ENCODE measurements around the gene NISCH.

The NISCH gene

DNA sequence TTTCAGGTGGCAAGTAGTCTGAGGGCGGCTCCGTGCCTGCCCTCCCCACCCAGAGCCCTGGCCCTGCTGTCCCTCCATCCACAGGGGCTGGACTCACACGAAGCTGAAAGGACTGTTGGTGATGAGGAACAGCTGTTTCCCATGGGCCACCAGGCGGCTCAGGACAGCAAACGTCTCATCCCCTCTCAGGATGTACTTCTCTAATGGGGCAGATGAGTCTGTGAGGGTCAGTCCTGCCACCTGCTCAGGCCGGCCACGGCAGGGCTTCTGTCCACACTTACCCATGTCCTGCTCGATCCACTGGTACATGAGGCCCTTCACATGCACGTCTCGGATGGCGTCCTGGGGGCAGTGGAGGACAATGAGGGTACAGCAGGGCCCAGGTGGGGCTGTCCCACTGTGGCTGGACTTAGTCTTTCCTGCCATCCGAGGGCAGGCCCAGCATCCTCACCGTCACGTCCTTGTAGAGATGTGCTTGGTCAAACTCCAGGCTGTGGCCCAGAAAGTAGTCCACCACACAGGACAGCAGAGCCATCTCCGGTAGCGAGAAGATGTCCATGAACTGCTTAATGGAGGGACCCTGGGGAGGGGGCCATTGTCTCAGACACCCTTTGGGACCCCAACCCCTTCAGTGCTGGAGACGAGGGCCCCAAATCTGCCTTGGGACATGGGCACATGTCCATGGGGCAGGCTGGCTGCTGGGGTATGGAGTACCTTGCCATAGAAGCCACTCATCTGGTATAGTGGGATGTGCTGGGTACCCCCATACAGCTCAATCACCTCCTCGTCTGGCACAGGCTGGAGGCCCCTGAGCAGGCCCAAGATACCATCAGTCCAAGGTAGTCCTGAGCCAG, 72.6 kb downstream of the NISCH start:
- DNase-seq = no peak

GRCh38 chr3:52528586-52529375, 73.4 kb downstream of the NISCH start:
- DNase-seq = no peak

DNA sequence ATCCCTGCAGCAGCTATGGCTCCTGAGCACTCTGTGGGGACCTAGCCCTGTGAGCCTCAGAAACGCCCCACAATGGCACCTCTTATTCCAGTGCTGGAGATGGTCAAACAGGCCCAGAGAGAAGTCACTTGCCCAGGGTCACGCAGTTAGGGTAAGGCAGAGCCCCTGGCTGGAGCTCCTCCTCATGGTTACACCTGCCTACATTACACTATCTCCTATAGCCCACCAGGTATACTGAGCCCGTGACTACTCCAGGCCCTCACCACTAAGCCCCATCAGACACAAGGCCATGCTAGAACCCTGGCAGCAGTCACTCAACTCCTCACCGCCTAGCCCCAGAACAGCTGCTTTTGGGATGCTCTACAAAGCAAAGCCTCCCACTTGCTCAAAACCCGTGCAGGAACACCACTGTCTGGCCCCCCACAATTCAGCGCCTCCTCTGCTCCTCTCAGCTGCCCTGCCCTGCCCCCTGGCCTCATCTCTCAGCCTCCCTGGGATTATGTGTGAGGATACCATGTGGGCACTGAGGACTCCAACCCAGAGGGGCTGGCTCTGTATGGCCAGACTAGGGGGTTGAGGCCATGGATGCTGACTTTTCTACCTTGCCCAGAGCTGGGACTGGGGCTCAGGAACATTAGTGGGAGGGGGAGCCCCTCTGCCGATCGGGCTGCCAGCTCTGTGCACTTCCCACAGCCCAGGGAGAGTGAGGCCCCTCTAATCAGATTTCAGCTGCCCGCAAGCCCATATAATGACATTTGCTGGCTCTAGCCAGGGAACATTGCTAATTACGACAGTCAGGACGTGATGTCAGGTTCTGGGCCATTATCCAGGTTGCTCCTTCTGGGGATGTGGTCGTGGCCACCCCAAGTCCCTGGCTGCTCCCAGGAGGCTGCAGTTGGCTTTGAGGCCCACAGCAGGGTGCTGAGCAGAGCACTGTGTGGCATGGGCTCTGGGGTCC, 74.3 kb downstream of the NISCH start:
- no peak for DNase-seq

GRCh38 chr3:52530918-52531826, 75.8 kb downstream of the NISCH start:
- no peak for DNase-seq

- no peak for DNase-seq
Measured at GRCh38 chr3:52531860-52532516, 76.6 kb downstream of the NISCH start.

GRCh38 chr3:52532517-52532837, 77.1 kb downstream of the NISCH start:
- DNase-seq = peak; percentile 32

DNA sequence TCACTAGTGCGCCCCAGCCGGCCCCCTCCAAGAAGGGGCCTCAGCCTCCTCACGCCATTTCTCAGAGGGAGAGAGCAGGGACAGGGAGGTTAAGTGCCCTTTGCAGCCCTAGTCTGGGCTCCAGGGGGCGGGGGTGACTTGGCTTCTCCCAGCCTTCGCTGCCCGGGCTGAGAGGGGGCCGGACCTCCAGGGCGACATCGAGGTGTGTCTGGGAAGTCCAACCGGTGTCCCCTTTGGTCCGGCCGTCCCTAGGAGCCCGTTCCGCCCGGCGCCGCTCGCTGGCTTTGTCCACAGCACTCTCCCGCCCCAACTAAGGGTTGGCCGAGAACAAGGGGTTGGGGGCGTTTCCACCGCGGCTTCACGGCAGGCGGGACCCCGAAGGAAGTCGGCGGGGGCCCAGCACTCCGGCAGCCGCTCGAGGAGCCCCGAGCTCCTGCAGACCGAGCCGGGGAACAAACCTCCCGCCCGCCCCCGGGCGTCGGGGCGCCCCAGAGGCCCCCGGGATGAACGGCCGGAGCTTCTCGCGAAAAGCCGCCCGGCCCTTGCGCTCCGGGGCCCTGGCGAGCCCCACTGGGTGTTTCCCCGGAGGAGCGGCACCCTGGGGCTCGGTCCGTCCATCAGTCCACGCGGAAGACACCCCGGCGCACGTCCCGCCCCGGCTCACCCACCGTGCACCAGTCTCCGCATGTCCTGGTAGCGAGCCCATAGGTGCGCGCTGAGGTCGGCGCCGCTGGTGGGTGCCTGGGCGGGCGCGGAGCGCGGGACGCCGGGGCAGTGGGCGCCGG, 77.6 kb downstream of the NISCH start:
- peak; percentile 50 for DNase-seq

- peak; percentile 81 for DNase-seq
Measured at GRCh38 chr3:52533623-52534280, 78.3 kb downstream of the NISCH start, which contains the start of gene NT5DC2. Gene NT5DC2 (minus strand): TSS chr3:52533857. CDS start chr3:52533737, 120 bp downstream.

- DNase-seq = peak; percentile 4
Measured at GRCh38 chr3:52534281-52535183, 79.1 kb downstream of the NISCH start.

DNA sequence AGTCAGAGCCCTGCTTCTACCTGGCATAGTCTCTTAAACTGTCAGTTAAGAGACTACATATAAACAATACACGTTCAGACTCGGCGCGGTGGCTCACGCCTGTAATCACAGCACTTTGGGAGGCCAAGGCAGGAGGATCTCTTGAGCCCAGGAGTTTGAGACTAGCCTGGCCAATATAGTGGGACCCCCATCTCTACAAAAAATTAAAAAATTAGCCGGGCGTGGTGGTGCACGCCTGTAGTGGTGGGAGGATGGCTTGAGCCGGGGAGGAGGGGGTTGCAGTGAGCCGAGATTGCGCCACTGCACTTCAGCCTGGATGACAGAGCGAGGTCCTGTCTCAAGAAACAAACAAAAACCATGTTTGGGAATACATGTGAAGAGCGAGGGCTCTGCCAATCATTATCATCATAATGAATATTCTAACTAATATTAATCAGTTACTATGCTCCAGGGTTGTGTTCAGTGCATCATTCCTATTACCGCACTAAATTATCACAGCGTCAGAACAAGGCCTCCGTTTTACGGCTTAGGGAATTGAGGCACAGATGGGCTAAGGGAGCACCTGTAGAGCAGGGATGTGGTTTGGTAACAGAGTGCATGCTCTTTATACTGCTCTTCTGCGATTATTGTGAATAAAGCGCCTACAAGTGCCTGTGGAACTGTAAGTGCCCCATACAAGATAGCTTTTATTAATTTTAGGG, 80.2 kb downstream of the NISCH start:
- DNase-seq = peak; percentile 3

DNA sequence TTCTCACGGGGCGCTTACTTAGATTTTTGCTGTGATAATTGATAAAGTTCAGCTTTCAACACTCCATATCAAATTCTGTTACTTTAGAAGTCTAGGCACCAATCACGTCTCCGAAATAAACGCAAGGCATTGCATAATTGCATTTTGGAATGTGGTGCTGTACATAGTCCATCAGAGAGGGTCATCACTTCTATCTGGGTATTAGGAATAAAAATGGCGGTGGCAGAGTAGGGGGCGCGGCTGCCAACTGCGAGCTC, 80.6 kb downstream of the NISCH start:
- DNase-seq = no peak

DNA sequence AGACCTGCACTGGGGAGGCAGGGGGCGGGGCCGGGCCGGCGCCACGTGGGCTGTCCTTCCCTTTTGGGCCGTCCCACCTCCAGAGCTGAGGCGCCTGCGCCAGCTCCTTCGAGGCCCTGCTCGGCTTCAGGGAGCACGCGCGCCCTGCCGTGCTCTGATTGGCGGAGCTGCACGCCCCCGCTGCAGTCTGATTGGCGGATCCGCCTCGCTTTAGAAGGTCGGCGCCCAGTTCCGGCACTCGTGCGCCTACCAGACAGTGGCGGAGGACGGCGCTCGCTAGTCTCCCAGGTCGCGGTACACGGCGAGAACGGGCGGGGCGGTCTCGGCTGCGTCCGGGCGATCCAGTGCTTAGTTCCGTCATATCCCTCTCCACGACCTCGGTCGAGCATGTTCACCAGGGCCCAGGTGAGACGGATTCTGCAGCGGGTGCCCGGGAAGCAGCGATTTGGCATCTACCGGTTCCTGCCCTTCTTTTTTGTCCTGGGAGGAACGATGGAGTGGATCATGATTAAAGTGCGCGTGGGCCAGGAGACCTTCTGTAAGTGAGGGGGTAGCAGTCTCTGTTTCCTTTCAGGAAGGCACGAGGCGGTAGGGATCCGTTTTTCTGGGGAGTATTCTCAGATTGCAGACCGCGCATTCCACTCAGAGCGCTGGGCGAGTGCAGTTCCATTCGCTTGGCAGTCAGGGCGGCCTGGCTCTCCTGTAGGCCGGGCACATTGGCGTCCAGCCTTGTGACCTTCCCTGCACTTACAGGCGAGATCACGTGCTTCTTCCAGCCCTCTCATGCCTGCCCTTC, 81.2 kb downstream of the NISCH start, which contains the start of gene UQCC5:
TSS of gene UQCC5 (plus strand) at position 237 of the 796 bp plus-strand sequence. CDS start at position 388, 151 bp downstream.
- peak; percentile 99 for DNase-seq

DNA sequence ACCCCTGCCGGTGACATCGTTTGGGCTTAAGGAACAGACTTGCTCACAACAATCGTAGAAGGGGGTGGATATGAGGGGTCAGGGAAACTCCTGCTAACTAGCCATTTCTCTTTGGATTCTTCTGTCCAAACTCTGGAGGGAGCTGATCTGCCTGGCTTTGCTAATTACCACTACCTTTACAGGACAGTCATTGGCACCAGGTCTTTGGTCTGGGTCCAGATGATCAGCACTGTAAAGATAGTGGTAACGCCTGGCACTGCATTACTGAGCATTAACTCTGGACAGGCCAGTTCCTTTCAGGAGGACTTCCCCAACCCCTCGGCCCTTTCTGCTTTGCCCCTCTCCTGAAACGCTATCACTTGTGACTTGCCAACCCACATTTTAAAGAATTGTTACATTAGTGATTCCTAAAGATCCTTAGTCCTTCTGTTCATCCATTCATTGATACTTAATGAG, 81.8 kb downstream of the NISCH start:
- DNase-seq = no peak

GRCh38 chr3:52537726-52538421, 82.5 kb downstream of the NISCH start:
- DNase-seq = no peak

GRCh38 chr3:52539010-52539653, 83.7 kb downstream of the NISCH start:
- DNase-seq = no peak

DNA sequence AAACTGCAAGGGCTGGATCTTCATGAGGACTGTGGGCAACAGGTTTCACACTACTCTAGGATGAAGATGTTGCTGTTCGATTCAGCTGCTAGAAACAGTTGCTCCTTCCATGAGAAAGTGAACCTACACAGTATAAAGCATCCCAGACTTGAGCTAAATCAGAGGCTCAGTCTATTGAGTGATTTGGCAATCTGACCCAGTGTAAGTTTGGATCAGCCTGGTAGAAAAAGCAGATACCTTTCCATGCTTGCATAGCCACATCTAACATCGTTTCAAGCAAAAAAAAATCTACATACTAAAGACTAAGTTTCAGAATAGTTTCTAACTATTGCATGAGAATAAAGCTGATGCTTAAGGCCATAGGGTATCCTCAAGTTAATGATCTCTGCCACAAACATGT, 85.6 kb downstream of the NISCH start:
- no peak for DNase-seq

Data from stimulated activated CD4-positive, alpha-beta T cell treated with anti-CD3 and anti-CD28 coated beads, Interleukin-15, amount 100 ng/mL, for 24 hours (primary cell).